ENCODE data around the gene RAB31.

RAB31 gene

GRCh38 chr18:9681217-9681616 is 26.9 kb upstream of the RAB31 start:
- H3K4me3 ChIP-seq (ENCODE audit: low read depth, low read length), result no peak overlapping the region
- H3K4me1 ChIP-seq (ENCODE audit: control insufficient read depth, insufficient read depth, low read length), result peaks cover 13% of the 10 kb centered on the region; the same call in 1 of the 2 replicates
- no peaks in the 10 kb centered on the region for H3K27me3 ChIP-seq (ENCODE audit: control insufficient read depth, insufficient read depth, low read length)
- no peaks in the 10 kb centered on the region for H3K36me3 ChIP-seq (ENCODE audit: control insufficient read depth, insufficient read depth, low read length)
- no peak overlapping the region for H3K27ac ChIP-seq (ENCODE audit: low read depth, low read length)
- H3K9me3 ChIP-seq (ENCODE audit: control insufficient read depth, insufficient read depth, low read depth, low read length), result peaks cover 4% of the 10 kb centered on the region; the same call in 1 of the 2 replicates
- H3K9ac ChIP-seq (ENCODE audit: low read length), result no peak overlapping the region

DNA sequence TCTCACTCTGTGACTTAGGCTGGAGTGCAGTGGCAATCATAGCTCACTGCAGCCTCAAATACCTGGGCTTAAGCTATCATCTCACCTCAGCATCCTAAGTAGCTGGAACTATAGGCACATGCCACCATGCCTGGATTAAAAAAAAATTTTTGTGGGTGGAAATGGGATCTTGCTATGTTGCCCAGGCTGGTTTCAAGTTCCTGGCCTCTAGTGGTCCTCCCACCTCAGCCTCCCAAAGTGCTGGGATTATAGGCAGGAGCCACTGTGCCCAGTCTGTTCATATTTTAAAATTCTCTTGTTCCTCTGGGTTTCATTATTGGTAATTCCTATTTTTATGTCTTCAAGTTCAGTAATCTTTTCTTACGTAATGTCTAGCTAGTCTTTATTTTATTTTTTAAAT is 25.5 kb upstream of the RAB31 start:
- no peaks in the 10 kb centered on the region for H3K9me3 ChIP-seq (ENCODE audit: control insufficient read depth, insufficient read depth, low read depth, low read length)
- H3K27me3 ChIP-seq (ENCODE audit: control insufficient read depth, insufficient read depth, low read length), result no peaks in the 10 kb centered on the region
- no peak overlapping the region for H3K27ac ChIP-seq (ENCODE audit: low read depth, low read length)
- H3K4me3 ChIP-seq (ENCODE audit: low read depth, low read length), result no peak overlapping the region
- no peaks in the 10 kb centered on the region for H3K36me3 ChIP-seq (ENCODE audit: control insufficient read depth, insufficient read depth, low read length)
- peaks cover 13% of the 10 kb centered on the region; the same call in 1 of the 2 replicates for H3K4me1 ChIP-seq (ENCODE audit: control insufficient read depth, insufficient read depth, low read length)
- H3K9ac ChIP-seq (ENCODE audit: low read length), result no peak overlapping the region

- Histone ChIP-seq H3K4me3 (ENCODE audit: low read depth, low read length) (no peak overlapping the region), H3K36me3 (ENCODE audit: control insufficient read depth, insufficient read depth, low read length) (no peaks in the 10 kb centered on the region), H3K27ac (ENCODE audit: low read depth, low read length) (no peak overlapping the region), H3K4me1 (ENCODE audit: control insufficient read depth, insufficient read depth, low read length) (peaks cover 21% of the 10 kb centered on the region), H3K9me3 (ENCODE audit: control insufficient read depth, insufficient read depth, low read depth, low read length) (no peaks in the 10 kb centered on the region), H3K9ac (ENCODE audit: low read length) (no peak overlapping the region), H3K27me3 (ENCODE audit: control insufficient read depth, insufficient read depth, low read length) (no peaks in the 10 kb centered on the region)
Observed at GRCh38 chr18:9683418-9684396, 24.4 kb upstream of the RAB31 start.

- no peak overlapping the region for H3K27ac ChIP-seq (ENCODE audit: low read depth, low read length)
- H3K4me1 ChIP-seq (ENCODE audit: control insufficient read depth, insufficient read depth, low read length), result peaks cover 21% of the 10 kb centered on the region
- no peaks in the 10 kb centered on the region for H3K36me3 ChIP-seq (ENCODE audit: control insufficient read depth, insufficient read depth, low read length)
- no peaks in the 10 kb centered on the region for H3K9me3 ChIP-seq (ENCODE audit: control insufficient read depth, insufficient read depth, low read depth, low read length)
- no peak overlapping the region for H3K9ac ChIP-seq (ENCODE audit: low read length)
- no peaks in the 10 kb centered on the region for H3K27me3 ChIP-seq (ENCODE audit: control insufficient read depth, insufficient read depth, low read length)
- no peak overlapping the region for H3K4me3 ChIP-seq (ENCODE audit: low read depth, low read length)
Observed at GRCh38 chr18:9684881-9685614, 23.1 kb upstream of the RAB31 start.

DNA sequence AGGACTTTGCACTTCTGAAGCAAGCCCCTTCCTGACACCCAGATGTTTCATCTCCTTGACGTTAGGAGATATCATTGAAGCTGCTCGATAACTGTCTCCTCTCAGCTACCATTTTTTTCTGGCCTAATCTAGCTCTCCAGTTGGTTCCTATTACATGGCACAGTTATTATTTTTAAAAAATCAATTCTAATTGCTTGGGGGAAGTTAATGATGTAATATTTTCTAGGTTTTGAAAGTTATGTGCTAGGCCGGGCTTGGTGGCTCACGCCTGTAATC is 22.5 kb upstream of the RAB31 start:
- H3K36me3 ChIP-seq (ENCODE audit: control insufficient read depth, insufficient read depth, low read length), result no peaks in the 10 kb centered on the region
- H3K4me1 ChIP-seq (ENCODE audit: control insufficient read depth, insufficient read depth, low read length), result peaks cover 21% of the 10 kb centered on the region
- H3K9ac ChIP-seq (ENCODE audit: low read length), result no peak overlapping the region
- no peak overlapping the region for H3K4me3 ChIP-seq (ENCODE audit: low read depth, low read length)
- no peaks in the 10 kb centered on the region for H3K9me3 ChIP-seq (ENCODE audit: control insufficient read depth, insufficient read depth, low read depth, low read length)
- no peaks in the 10 kb centered on the region for H3K27me3 ChIP-seq (ENCODE audit: control insufficient read depth, insufficient read depth, low read length)
- H3K27ac ChIP-seq (ENCODE audit: low read depth, low read length), result no peak overlapping the region

GRCh38 chr18:9688036-9688741 is 19.9 kb upstream of the RAB31 start:
- Histone ChIP-seq H3K9me3 (ENCODE audit: control insufficient read depth, insufficient read depth, low read depth, low read length) (no peaks in the 10 kb centered on the region), H3K27ac (ENCODE audit: low read depth, low read length) (no peak overlapping the region)

DNA sequence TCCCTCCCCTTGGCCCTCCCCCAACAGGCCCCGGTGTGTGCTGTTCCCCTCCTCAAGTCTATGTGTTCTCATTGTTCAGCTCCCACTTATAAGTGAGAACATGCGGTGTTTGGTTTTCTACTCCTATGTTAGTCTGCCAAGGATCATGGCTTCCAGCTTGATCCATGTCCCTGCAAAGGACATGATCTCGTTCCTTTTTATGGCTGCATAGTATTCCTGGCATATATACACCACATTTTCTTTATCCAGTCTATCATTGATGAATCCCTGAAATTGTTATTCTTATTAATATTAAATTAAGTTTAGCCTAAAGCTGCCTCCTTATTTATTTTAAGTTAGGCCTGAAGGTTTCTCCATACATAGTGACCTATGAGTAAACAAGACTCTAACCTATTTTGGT is 18.8 kb upstream of the RAB31 start:
- Histone ChIP-seq H3K27me3 (ENCODE audit: control insufficient read depth, insufficient read depth, low read length) (no peaks in the 10 kb centered on the region), H3K4me1 (ENCODE audit: control insufficient read depth, insufficient read depth, low read length) (peaks cover 12% of the 10 kb centered on the region), H3K36me3 (ENCODE audit: control insufficient read depth, insufficient read depth, low read length) (no peaks in the 10 kb centered on the region), H3K27ac (ENCODE audit: low read depth, low read length) (no peak overlapping the region), H3K4me3 (ENCODE audit: low read depth, low read length) (no peak overlapping the region), H3K9me3 (ENCODE audit: control insufficient read depth, insufficient read depth, low read depth, low read length) (no peaks in the 10 kb centered on the region), H3K9ac (ENCODE audit: low read length) (no peak overlapping the region)

More at GRCh38 chr18:9688036-9688741, 19.9 kb upstream of the RAB31 start:
- Histone ChIP-seq H3K4me3 (ENCODE audit: low read depth, low read length) (no peak overlapping the region), H3K27me3 (ENCODE audit: control insufficient read depth, insufficient read depth, low read length) (no peaks in the 10 kb centered on the region), H3K9ac (ENCODE audit: low read length) (no peak overlapping the region), H3K36me3 (ENCODE audit: control insufficient read depth, insufficient read depth, low read length) (no peaks in the 10 kb centered on the region), H3K4me1 (ENCODE audit: control insufficient read depth, insufficient read depth, low read length) (peaks cover 21% of the 10 kb centered on the region)

- Histone ChIP-seq H3K4me3 (ENCODE audit: low read depth, low read length) (no peak overlapping the region), H3K36me3 (ENCODE audit: control insufficient read depth, insufficient read depth, low read length) (no peaks in the 10 kb centered on the region), H3K9me3 (ENCODE audit: control insufficient read depth, insufficient read depth, low read depth, low read length) (no peaks in the 10 kb centered on the region), H3K27me3 (ENCODE audit: control insufficient read depth, insufficient read depth, low read length) (no peaks in the 10 kb centered on the region), H3K4me1 (ENCODE audit: control insufficient read depth, insufficient read depth, low read length) (peaks cover 8% of the 10 kb centered on the region), H3K27ac (ENCODE audit: low read depth, low read length) (no peak overlapping the region), H3K9ac (ENCODE audit: low read length) (no peak overlapping the region)
Observed at GRCh38 chr18:9690418-9691188, 17.5 kb upstream of the RAB31 start.

DNA sequence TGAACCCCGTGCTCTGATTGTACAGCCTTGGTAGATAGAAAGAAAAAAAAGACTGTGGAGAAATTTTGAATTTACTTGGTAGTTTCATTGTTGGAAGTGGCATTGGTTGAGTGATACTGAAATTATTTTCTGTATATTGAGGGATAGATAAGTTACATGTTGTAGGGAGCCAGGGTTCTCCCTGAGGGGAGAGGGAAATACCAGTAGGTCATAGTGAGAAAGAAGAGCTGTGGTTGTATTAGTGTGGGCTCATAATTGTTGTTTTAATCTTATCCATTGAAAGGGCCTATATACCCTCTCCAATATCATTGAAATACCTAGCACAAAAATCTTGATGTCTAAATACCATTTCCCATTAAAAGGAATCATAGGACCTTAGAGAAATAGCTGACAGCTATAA is 16.9 kb upstream of the RAB31 start:
- H3K27ac ChIP-seq (ENCODE audit: low read depth, low read length), result no peak overlapping the region
- H3K4me3 ChIP-seq (ENCODE audit: low read depth, low read length), result no peak overlapping the region
- no peaks in the 10 kb centered on the region for H3K27me3 ChIP-seq (ENCODE audit: control insufficient read depth, insufficient read depth, low read length)
- H3K4me1 ChIP-seq (ENCODE audit: control insufficient read depth, insufficient read depth, low read length), result peaks cover 8% of the 10 kb centered on the region
- H3K36me3 ChIP-seq (ENCODE audit: control insufficient read depth, insufficient read depth, low read length), result no peaks in the 10 kb centered on the region
- no peaks in the 10 kb centered on the region for H3K9me3 ChIP-seq (ENCODE audit: control insufficient read depth, insufficient read depth, low read depth, low read length)
- H3K9ac ChIP-seq (ENCODE audit: low read length), result no peak overlapping the region

GRCh38 chr18:9694174-9694573 is 13.9 kb upstream of the RAB31 start:
- Histone ChIP-seq H3K9me3 (ENCODE audit: control insufficient read depth, insufficient read depth, low read depth, low read length) (0 out of 2 replicates have a peak, but pooled peaks cover 3% of the 10 kb centered on the region), H3K27me3 (ENCODE audit: control insufficient read depth, insufficient read depth, low read length) (no peaks in the 10 kb centered on the region), H3K4me1 (ENCODE audit: control insufficient read depth, insufficient read depth, low read length) (no peaks in the 10 kb centered on the region), H3K4me3 (ENCODE audit: low read depth, low read length) (no peak overlapping the region), H3K9ac (ENCODE audit: low read length) (no peak overlapping the region), H3K36me3 (ENCODE audit: control insufficient read depth, insufficient read depth, low read length) (no peaks in the 10 kb centered on the region), H3K27ac (ENCODE audit: low read depth, low read length) (no peak overlapping the region)
